ENCODE measurements around the gene ANKRD7.
"Not testable (repeated sequence)": the region's sequence is repeated elsewhere in the genome, so short reads cannot be mapped to it uniquely, and the experiment has no call there.

Gene ANKRD7

GRCh38 chr7:118240320-118240719 is 15.8 kb downstream of the ANKRD7 start:
- not testable (repeated sequence) for DNase-seq

GRCh38 chr7:118243695-118244094 is 19.2 kb downstream of the ANKRD7 start:
- no peak for DNase-seq

DNA sequence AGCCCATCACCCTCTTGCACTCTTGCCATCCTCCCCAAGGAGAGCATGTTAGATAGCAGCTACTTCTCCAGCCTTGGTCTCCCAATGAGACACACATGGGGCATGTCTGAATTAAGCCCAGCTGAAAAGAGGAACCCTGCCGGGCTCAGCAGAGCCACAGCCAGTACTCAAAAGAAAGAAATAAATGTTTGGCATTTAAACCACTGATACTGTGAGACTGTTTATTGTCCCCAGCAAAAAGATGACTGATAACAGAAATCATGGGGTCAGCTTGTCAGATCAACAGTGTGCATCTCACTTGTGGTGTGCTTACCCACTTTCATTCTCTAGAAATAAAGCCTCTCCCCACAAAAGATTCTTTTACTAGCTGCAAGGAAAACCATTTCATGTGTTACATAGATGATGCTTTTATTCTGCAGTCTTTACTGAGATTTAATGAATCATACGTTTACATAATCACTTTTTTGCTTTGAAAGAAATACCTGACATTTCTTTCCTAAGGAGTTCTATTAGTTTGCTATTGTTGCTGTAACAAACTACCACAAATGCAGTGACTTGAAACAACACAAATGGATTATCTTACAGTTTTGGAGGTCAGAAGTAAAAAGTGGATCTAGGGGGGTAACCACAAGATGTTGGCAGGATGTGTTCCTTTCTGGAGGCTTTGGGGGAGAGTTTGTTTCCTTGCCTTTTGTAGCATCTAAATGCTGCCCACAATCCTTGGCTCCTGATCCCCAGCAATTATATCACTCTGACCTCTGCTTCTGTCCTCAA is 20.9 kb downstream of the ANKRD7 start:
- DNase-seq: no peak

GRCh38 chr7:118250860-118251494 is 26.5 kb downstream of the ANKRD7 start:
- DNase-seq: no peak

- no peak for DNase-seq
Observed at GRCh38 chr7:118252087-118252486, 27.6 kb downstream of the ANKRD7 start.

- DNase-seq: no peak
Observed at GRCh38 chr7:118259115-118259514, 34.6 kb downstream of the ANKRD7 start.

DNA sequence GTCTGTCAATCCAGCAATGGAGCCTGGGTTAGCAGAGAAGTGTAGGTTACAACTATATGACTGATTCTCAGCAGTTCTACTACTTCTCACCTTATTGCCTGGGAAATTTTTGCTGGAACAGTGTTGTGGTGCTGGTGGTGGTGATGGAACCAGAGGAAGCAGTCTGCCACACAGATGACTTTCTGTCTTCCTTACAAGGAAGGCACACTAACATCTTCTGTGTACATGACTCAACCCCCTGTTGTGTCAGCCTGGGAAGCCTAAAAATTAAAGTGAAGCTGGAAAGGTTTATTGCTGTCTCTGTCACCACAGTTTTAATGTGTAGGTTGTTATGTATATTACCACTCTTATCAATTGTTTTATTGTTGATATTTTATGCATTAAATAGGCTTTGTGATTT is 40.3 kb downstream of the ANKRD7 start:
- DNase-seq: no peak

- no peak for DNase-seq
Observed at GRCh38 chr7:118280319-118281012, 56.0 kb downstream of the ANKRD7 start.

GRCh38 chr7:118281196-118281595 is 56.7 kb downstream of the ANKRD7 start:
- no peak for DNase-seq

DNA sequence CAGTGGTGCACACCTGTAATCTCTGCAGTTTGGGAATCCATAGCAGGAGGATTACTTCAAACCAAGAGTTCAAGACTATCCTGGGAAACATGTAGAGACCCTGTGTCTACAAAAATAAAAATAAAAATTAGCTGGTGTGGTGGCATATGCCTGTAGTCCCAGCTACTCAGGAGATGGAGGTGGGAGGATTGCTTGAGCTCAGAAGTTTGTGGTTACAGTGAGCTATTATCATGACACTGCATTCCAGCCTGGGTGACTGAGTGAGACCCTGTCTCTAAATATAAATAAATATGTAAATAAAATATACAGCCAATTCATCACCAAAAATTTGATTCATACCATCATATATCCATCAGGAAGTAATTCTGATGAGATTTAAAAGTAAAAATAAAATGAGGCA is 60.9 kb downstream of the ANKRD7 start:
- DNase-seq: no peak

- no peak for DNase-seq
Observed at GRCh38 chr7:118286131-118286530, 61.6 kb downstream of the ANKRD7 start.

DNA sequence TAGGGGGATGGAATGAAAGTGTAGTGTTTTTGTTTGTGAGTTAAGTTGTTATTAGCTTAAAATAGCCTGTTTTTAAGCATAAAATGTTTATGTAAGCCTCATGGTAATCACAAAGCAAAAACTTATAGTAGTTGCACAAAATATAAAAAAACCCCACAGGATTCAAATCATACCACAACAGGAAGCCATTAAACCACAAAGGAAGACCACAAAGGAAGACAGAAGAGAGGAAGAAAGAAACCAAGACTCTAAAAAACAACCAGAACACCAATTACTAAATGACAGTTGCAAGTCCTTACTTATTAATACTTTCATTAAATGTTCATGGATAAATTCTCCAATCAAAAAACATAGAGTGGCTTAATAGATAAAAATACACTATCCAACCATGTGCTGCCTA is 63.6 kb downstream of the ANKRD7 start:
- no peak for DNase-seq

DNA sequence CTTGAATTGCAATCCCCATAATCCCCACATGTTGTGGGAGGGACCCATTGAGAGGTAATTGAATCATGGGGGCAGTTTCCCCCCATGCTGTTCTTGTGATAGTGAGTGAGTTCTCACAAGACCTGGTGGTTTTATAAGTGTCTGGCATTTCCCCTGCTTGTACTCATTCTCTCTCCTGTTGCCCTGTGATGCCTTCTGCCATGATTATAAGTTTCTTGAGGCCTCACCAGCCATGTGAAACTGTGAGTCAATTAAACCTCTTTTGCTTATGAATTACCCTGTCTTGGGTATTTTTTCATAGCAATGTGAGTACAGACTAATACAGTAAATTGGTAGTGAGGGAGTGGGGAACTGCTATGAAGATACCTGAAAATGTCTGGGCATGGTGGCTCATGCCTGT is 65.0 kb downstream of the ANKRD7 start:
- no peak for DNase-seq

All from T1000 (cell line).